Effector CD4-positive, alpha-beta T cell (primary cell): Measurements from ENCODE around the gene PCNA.
"Not testable (repeated sequence)": the region's sequence is repeated elsewhere in the genome, so short reads cannot be mapped to it uniquely, and the experiment has no call there.

Experiments
- DNase-seq: peaks from one replicate; pipeline ENCODE4 v3.0.0-alpha.2; 2020

Gene PCNA

GRCh38 chr20:5095931-5096330 lies 23.8 kb downstream of the PCNA start:
- no peak for DNase-seq

- DNase-seq = no peak
Measured at GRCh38 chr20:5095454-5095853, 24.3 kb downstream of the PCNA start.

GRCh38 chr20:5092765-5093339 lies 26.9 kb downstream of the PCNA start:
- no peak for DNase-seq

GRCh38 chr20:5091902-5092301 lies 27.9 kb downstream of the PCNA start:
- no peak for DNase-seq

GRCh38 chr20:5090191-5090590 lies 29.6 kb downstream of the PCNA start:
- DNase-seq = no peak

- no peak for DNase-seq
Measured at GRCh38 chr20:5088688-5089087, 31.1 kb downstream of the PCNA start.

GRCh38 chr20:5085380-5085779 lies 34.4 kb downstream of the PCNA start:
- DNase-seq = no peak

- no peak for DNase-seq
Measured at GRCh38 chr20:5080384-5080877, 39.3 kb downstream of the PCNA start.

- peak; percentile 48 for DNase-seq
Measured at GRCh38 chr20:5078399-5078958, 41.3 kb downstream of the PCNA start.

GRCh38 chr20:5077761-5078387 lies 41.9 kb downstream of the PCNA start:
- no peak for DNase-seq

- DNase-seq = not testable (repeated sequence)
Measured at GRCh38 chr20:5076913-5077312, 42.8 kb downstream of the PCNA start.

- no peak for DNase-seq
Measured at GRCh38 chr20:5074232-5074674, 45.5 kb downstream of the PCNA start.

- DNase-seq = no peak
Measured at GRCh38 chr20:5073660-5074231, 46.0 kb downstream of the PCNA start.

- no peak for DNase-seq
Measured at GRCh38 chr20:5072756-5073659, 46.8 kb downstream of the PCNA start.

GRCh38 chr20:5071942-5072341 lies 47.8 kb downstream of the PCNA start:
- not testable (repeated sequence) for DNase-seq

GRCh38 chr20:5070570-5070969 lies 49.2 kb downstream of the PCNA start:
- DNase-seq = no peak

GRCh38 chr20:5070081-5070480 lies 49.7 kb downstream of the PCNA start:
- DNase-seq = no peak

- DNase-seq = no peak
Measured at GRCh38 chr20:5069141-5069806, 50.5 kb downstream of the PCNA start.

- DNase-seq = no peak
Measured at GRCh38 chr20:5067877-5068645, 51.7 kb downstream of the PCNA start.

- DNase-seq = no peak
Measured at GRCh38 chr20:5065879-5066383, 53.8 kb downstream of the PCNA start.

- DNase-seq = no peak
Measured at GRCh38 chr20:5065166-5065878, 54.4 kb downstream of the PCNA start.
